HepG2 (cell line): Measurements from ENCODE around the gene GTF2A1. TPM values are rescaled to one million over a fixed set of nuclear protein-coding genes. Genes with fewer than 3 reads are reported as not detected.

Experiments
- ATF7 ChIP-seq, 2 experiments: fragments of 450-650 bp in 1 of 2; sonication (generic) in 1 of 2; formaldehyde crosslinking in 1 of 2; IDR thresholded peaks; 2 replicates each; pipeline versions ENCODE4 v1.4.0 to v1.6.1; 2016 to 2020; ENCODE audit warnings: antibody characterized with exemption in 1 of 2, mild to moderate bottlenecking in 1 of 2, missing genetic modification reagents in 1 of 2
- FOXA1 ChIP-seq, 2 experiments: fragments of 450-650 bp in 1 of 2; sonication (generic) in 1 of 2; formaldehyde crosslinking in 1 of 2; IDR thresholded peaks; 2 replicates each; pipeline versions ENCODE4 v1.4.0 to v1.6.1; 2016 to 2020; ENCODE audit warnings: missing genetic modification reagents in 1 of 2
- FOXK2 ChIP-seq: fragments of 450-650 bp; IDR thresholded peaks from 2 replicates; pipeline ENCODE4 v1.6.1; 2016
- HHEX ChIP-seq: IDR thresholded peaks from 2 replicates; pipeline ENCODE4 v1.6.1; 2016; ENCODE audit warnings: control low read depth
- MAFK ChIP-seq, 2 experiments: IDR thresholded peaks in 1 of 2; conservative IDR thresholded peaks in 1 of 2; 2 replicates each; pipeline ENCODE4 v1.6.1; 2011; ENCODE audit warnings: improper control_type of control experiment in 2 of 2, low read length in 2 of 2
- MAZ ChIP-seq, 2 experiments: sonication (generic) in 1 of 2; formaldehyde crosslinking in 1 of 2; IDR thresholded peaks; 2 replicates each; pipeline versions ENCODE4 v1.5.0 to v1.6.1; 2012 to 2020; ENCODE audit warnings: low read depth in 2 of 2, mild to moderate bottlenecking in 2 of 2, borderline replicate concordance in 1 of 2, improper control_type of control experiment in 1 of 2, low read length in 1 of 2, missing genetic modification reagents in 1 of 2, moderate library complexity in 1 of 2
- MLXIP ChIP-seq: sonication (generic); formaldehyde crosslinking; IDR thresholded peaks from 2 replicates; pipeline ENCODE4 v1.9.0; 2021; ENCODE audit warnings: missing genetic modification reagents, borderline replicate concordance
- NAIF1 ChIP-seq: sonication (generic); formaldehyde crosslinking; IDR thresholded peaks from 2 replicates; pipeline ENCODE4 v1.5.0; 2020; ENCODE audit warnings: mild to moderate bottlenecking, missing genetic modification reagents, borderline replicate concordance
- PHF20 ChIP-seq: sonication (generic); formaldehyde crosslinking; IDR thresholded peaks from 2 replicates; pipeline ENCODE4 v1.5.0; 2020; ENCODE audit warnings: mild to moderate bottlenecking, missing genetic modification reagents
- RAD51 ChIP-seq: fragments of 450-650 bp; IDR thresholded peaks from 2 replicates; pipeline ENCODE4 v1.6.1; 2016; ENCODE audit warnings: borderline replicate concordance
- TARDBP ChIP-seq: sonication (generic); formaldehyde crosslinking; IDR thresholded peaks from 2 replicates; pipeline ENCODE4 v1.8.0; 2022; ENCODE audit warnings: mild to moderate bottlenecking, missing genetic modification reagents
- TBP ChIP-seq: sonication (generic); formaldehyde crosslinking; IDR thresholded peaks from 2 replicates; pipeline ENCODE4 v1.5.0; 2020; ENCODE audit warnings: missing genetic modification reagents
- ZMYM4 ChIP-seq: sonication (generic); formaldehyde crosslinking; IDR thresholded peaks from 2 replicates; pipeline ENCODE4 v1.8.1; 2023; ENCODE audit warnings: mild to moderate bottlenecking, missing genetic modification reagents
- ZNF138 ChIP-seq: sonication (generic); formaldehyde crosslinking; IDR thresholded peaks from 2 replicates; pipeline ENCODE4 v1.5.0; 2020; ENCODE audit warnings: mild to moderate bottlenecking, low read depth, missing genetic modification reagents
- ZNF326 ChIP-seq: sonication (generic); formaldehyde crosslinking; IDR thresholded peaks from 2 replicates; pipeline ENCODE4 v1.4.0; 2020; ENCODE audit warnings: missing genetic modification reagents, borderline replicate concordance
- ZNF567 ChIP-seq: sonication (generic); formaldehyde crosslinking; IDR thresholded peaks from 2 replicates; pipeline ENCODE4 v1.8.1; 2023; ENCODE audit warnings: mild to moderate bottlenecking, missing genetic modification reagents, borderline replicate concordance
- ZNF709 ChIP-seq: sonication (generic); formaldehyde crosslinking; IDR thresholded peaks from 2 replicates; pipeline ENCODE4 v1.5.0; 2020; ENCODE audit warnings: mild to moderate bottlenecking, missing genetic modification reagents
- ZZZ3 ChIP-seq: sonication (generic); formaldehyde crosslinking; IDR thresholded peaks from 2 replicates; pipeline ENCODE4 v1.4.0; 2020; ENCODE audit warnings: missing genetic modification reagents, mild to moderate bottlenecking, borderline replicate concordance
- polyA plus RNA-seq, 8 experiments: library from polyadenylated mRNA; depleted of rRNA in 3 of 8; stranded (reverse) in 7 of 8; unstranded in 1 of 8; fragments of >200 nt; fragmentation: Illumina TruSeq in 4 of 8; extraction: Trizol in 4 of 8; gene quantifications; 2 replicates each; pipeline versions ENCODE4 v1.2.1 to v1.2.3, GENCODE V29; 2011 to 2016; ENCODE audit warnings: low read depth in 4 of 8, missing spikeins in 1 of 8, mixed read lengths in 1 of 8; ENCODE audit not compliant: insufficient read depth in 1 of 8
- total RNA-seq, 5 experiments: library from RNA; depleted of rRNA; stranded (reverse); fragments of >200 nt; fragmentation: Illumina TruSeq; extraction: Trizol; gene quantifications; 2 replicates each; pipeline ENCODE4 v1.2.3, GENCODE V29; 2016; ENCODE audit warnings: low read depth in 1 of 5
- TF ChIP-seq, protein P1 (sequence below): sonication (generic); formaldehyde crosslinking; IDR thresholded peaks from 2 replicates; pipeline ENCODE4 v1.5.0; 2020; ENCODE audit warnings: missing genetic modification reagents
- TF ChIP-seq, protein P2 (sequence below): sonication (generic); formaldehyde crosslinking; IDR thresholded peaks from 2 replicates; pipeline ENCODE4 v1.8.0; 2023; ENCODE audit warnings: mild to moderate bottlenecking, missing genetic modification reagents
- TF ChIP-seq, protein P3 (sequence below): sonication (generic); formaldehyde crosslinking; IDR thresholded peaks from 2 replicates; pipeline ENCODE4 v1.4.0; 2020; ENCODE audit warnings: missing genetic modification reagents

The GTF2A1 gene
- total and polyA plus RNA-seq, 2 of the 13 experiments (the other 11 are each of a cell fraction or from before 2014, with no cell fraction given) = 14.9 to 17.5 TPM

DNA sequence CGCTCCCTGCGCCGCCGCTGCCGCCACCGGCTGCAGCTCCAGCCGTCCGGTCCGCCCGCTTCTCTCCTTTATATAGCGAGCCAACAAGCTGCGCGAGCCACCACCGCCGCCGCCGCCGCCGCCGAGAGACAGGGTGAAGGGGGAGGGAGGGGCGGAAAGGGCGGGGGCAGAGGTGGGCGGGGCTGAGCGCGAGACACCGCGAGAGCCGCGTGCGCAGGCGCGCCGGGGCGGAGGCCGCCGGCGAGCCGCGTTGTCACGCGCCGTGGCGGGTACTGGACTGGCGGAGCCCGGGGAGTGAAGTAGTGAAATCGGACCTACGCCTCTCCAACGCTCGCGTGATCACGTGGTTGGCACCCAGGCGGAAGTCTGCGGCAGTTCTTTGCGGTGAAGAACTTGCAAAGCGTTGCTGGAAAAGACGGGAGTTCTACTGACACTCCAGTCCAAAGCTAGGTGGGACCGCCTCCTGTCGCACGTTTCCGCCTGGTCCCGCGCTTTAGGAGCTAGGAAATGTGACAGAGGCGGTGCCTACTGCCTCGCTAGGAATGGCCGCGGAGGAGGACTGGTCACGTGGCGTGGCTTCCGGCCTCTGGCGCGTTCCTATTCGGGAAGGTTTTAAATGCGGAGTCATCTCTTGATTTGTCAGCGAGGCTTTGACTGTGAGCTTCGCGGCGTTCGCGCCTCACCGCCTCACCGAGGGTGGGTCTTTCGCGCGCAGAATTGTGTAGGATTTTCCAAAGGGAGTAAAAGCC is at the start of gene GTF2A1 (continued):
- TF ChIP-seq FOXK2 (no peak), FOXA1 (IDR thresholded peaks at IDR 0.05) (no peak), FOXA1 (CRISPR knock-in tag; IDR thresholded peaks at IDR 0.05) (no peak), MLXIP (CRISPR knock-in tag) (0 out of 2 replicates have a peak, but pooled peaks have one; percentile 34), NAIF1 (CRISPR knock-in tag) (peak; percentile 85; the same call in 1 of the 2 replicates), ZNF567 (0 out of 2 replicates have a peak, but pooled peaks have one; percentile 81), PHF20 (CRISPR knock-in tag) (peak; percentile 81), TARDBP (CRISPR knock-in tag) (peak; percentile 69), RAD51 (peak; percentile 97), TBP (CRISPR knock-in tag) (no peak), MAZ (IDR thresholded peaks at IDR 0.05; ENCODE audit: borderline replicate concordance, low read depth, low read length) (peak; percentile 7; the same call in 1 of the 2 replicates), MAZ (CRISPR knock-in tag; IDR thresholded peaks at IDR 0.05; ENCODE audit: low read depth) (peak; percentile 83), ZZZ3 (no peak), ZNF709 (CRISPR knock-in tag) (peak; percentile 92), ZNF326 (CRISPR knock-in tag) (no peak), ZMYM4 (CRISPR knock-in tag) (peak; percentile 97), MAFK (conservative IDR thresholded peaks at IDR 0.05 in 1 of 2, IDR thresholded peaks at IDR 0.05 in 1 of 2; ENCODE audit: low read length in 2 of 2) (peak in 1 of 2 experiments; percentile 17; a peak in 1 of 4 replicates), HHEX (CRISPR knock-in tag) (no peak), ZNF138 (peak; percentile 31; the same call in 1 of the 2 replicates), ATF7 (IDR thresholded peaks at IDR 0.05) (no peak), ATF7 (CRISPR knock-in tag; IDR thresholded peaks at IDR 0.05) (peak; percentile 46)
- TF ChIP-seq, protein P1, sequence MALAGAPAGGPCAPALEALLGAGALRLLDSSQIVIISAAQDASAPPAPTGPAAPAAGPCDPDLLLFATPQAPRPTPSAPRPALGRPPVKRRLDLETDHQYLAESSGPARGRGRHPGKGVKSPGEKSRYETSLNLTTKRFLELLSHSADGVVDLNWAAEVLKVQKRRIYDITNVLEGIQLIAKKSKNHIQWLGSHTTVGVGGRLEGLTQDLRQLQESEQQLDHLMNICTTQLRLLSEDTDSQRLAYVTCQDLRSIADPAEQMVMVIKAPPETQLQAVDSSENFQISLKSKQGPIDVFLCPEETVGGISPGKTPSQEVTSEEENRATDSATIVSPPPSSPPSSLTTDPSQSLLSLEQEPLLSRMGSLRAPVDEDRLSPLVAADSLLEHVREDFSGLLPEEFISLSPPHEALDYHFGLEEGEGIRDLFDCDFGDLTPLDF (CRISPR knock-in tag) = peak; percentile 81
- TF ChIP-seq, protein P2, sequence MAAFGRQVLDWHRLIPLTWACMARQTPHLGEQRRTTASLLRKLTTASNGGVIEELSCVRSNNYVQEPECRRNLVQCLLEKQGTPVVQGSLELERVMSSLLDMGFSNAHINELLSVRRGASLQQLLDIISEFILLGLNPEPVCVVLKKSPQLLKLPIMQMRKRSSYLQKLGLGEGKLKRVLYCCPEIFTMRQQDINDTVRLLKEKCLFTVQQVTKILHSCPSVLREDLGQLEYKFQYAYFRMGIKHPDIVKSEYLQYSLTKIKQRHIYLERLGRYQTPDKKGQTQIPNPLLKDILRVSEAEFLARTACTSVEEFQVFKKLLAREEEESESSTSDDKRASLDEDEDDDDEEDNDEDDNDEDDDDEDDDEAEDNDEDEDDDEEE (CRISPR knock-in tag) = 0 out of 2 replicates have a peak, but pooled peaks have one; percentile 47
- TF ChIP-seq, protein P3, sequence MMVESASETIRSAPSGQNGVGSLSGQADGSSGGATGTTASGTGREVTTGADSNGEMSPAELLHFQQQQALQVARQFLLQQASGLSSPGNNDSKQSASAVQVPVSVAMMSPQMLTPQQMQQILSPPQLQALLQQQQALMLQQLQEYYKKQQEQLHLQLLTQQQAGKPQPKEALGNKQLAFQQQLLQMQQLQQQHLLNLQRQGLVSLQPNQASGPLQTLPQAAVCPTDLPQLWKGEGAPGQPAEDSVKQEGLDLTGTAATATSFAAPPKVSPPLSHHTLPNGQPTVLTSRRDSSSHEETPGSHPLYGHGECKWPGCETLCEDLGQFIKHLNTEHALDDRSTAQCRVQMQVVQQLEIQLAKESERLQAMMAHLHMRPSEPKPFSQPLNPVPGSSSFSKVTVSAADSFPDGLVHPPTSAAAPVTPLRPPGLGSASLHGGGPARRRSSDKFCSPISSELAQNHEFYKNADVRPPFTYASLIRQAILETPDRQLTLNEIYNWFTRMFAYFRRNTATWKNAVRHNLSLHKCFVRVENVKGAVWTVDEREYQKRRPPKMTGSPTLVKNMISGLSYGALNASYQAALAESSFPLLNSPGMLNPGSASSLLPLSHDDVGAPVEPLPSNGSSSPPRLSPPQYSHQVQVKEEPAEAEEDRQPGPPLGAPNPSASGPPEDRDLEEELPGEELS = no peak
